Measurements from ENCODE around the gene PRAMEF17.
"Not testable (repeated sequence)": the region's sequence is repeated elsewhere in the genome, so short reads cannot be mapped to it uniquely, and the experiment has no call there.

PRAMEF17 gene, protein sequence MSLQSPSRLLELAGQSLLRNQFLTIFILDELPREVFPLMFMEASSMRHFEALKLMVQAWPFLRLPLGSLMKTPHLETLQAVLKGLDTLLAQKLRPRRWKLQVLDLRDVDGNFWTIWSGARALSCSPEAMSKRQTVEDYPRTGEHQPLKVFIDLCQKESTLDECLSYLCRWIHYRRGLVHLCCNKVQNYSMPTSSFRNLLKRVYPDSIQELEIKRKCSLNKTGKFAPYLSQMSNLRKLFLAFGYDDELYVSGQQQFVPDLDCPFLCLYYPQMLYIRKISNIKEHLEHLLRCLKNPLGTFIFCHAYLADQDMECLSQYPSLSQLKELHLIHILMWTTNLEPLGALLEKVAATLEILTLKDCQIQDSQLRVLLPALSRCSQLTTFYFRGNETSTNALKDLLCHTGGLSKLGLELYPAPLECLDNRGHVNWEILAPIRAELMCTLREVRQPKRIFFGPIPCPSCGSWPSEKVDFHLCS

DNA sequence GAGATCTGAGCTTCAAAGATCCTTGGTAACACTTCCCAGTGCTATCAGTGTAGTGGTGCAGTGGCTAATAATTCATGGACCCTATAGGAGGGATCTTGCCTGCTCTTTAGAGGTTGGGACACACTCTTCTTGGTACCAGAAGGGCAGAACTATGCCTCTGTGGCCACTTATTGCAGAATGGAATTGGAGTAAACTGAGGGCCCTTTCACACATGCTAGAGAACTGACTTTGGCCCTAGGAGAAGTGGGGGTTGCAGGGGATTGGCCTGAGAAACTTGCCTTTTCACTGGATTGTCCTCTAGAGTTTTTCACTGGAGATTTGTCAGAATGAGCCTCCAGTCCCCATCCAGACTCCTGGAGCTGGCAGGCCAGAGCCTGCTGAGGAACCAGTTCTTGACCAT lies at the start of gene PRAMEF17:
Gene PRAMEF17 (plus strand): TSS at position 301 of the 400 bp plus-strand sequence. CDS start 26 bp downstream, at position 327.
- H3K36me3 Mint-ChIP-seq (ENCODE audit: low read depth); H3K27ac Mint-ChIP-seq; H3K9me3 Mint-ChIP-seq; H3K4me3 Mint-ChIP-seq; H3K4me1 Mint-ChIP-seq (ENCODE audit: low read depth); H3K27me3 Mint-ChIP-seq: not testable (repeated sequence)

- H3K9me3 Mint-ChIP-seq; H3K27me3 Mint-ChIP-seq; H3K27ac Mint-ChIP-seq; H3K4me3 Mint-ChIP-seq; H3K4me1 Mint-ChIP-seq (ENCODE audit: low read depth); H3K36me3 Mint-ChIP-seq (ENCODE audit: low read depth): not testable (repeated sequence)
These were observed 46.9 kb upstream of the PRAMEF17 start for GRCh38 chr1:13342496-13342895.

DNA sequence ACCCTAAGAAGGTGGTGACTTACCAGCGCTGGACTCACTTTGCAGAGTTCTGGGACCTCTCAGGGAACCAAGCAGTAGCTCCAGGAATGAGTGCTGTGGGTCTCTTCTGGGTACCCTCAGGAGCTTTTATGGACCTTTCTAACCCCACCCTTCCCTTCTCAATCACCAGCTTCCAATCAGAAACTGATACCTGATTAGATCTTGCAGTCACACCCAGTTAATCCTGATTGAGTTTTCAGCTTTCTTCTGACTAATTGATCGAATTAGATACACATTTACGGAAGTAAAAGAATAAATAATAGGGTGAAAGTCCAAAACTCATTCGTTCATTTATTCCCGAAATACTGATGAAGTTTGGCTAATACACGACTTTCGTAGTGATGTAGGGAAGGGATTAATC lies 42.4 kb upstream of the PRAMEF17 start, which contains the start of gene PRAMEF14:
Gene PRAMEF14 (minus strand): TSS at position 101 of the 400 bp plus-strand sequence. CDS start 1,820 bp downstream, outside the sequence.
- not testable (repeated sequence) for H3K9me3 Mint-ChIP-seq; H3K4me3 Mint-ChIP-seq; H3K4me1 Mint-ChIP-seq (ENCODE audit: low read depth); H3K27ac Mint-ChIP-seq; H3K36me3 Mint-ChIP-seq (ENCODE audit: low read depth); H3K27me3 Mint-ChIP-seq

GRCh38 chr1:13353476-13353875 lies 36.0 kb upstream of the PRAMEF17 start:
- H3K4me1 Mint-ChIP-seq (ENCODE audit: low read depth); H3K36me3 Mint-ChIP-seq (ENCODE audit: low read depth); H3K27me3 Mint-ChIP-seq; H3K4me3 Mint-ChIP-seq; H3K27ac Mint-ChIP-seq; H3K9me3 Mint-ChIP-seq: not testable (repeated sequence)

GRCh38 chr1:13354475-13354874 lies 35.0 kb upstream of the PRAMEF17 start:
- H3K36me3 Mint-ChIP-seq (ENCODE audit: low read depth); H3K9me3 Mint-ChIP-seq; H3K4me3 Mint-ChIP-seq; H3K4me1 Mint-ChIP-seq (ENCODE audit: low read depth); H3K27me3 Mint-ChIP-seq; H3K27ac Mint-ChIP-seq: not testable (repeated sequence)

DNA sequence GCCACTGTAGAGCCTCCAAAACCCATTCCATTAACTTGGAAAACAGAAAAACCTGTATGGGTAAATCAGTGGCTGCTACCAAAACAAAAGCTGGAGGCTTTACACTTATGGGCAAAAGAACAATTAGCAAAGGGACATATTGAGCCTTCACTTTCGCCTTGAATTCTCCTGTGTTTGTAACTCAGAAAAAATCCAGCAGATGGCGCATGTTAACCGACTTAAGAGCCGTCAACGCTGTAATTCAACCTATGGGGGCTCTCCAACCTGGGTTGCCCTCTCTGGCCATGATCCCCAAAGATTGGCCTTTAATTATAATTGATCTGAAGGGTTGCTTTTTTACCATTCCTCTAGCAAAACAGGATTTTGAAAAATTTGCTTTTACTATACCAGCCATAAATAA lies 32.7 kb upstream of the PRAMEF17 start:
- H3K27me3 Mint-ChIP-seq; H3K36me3 Mint-ChIP-seq (ENCODE audit: low read depth); H3K9me3 Mint-ChIP-seq; H3K27ac Mint-ChIP-seq; H3K4me3 Mint-ChIP-seq; H3K4me1 Mint-ChIP-seq (ENCODE audit: low read depth): not testable (repeated sequence)

DNA sequence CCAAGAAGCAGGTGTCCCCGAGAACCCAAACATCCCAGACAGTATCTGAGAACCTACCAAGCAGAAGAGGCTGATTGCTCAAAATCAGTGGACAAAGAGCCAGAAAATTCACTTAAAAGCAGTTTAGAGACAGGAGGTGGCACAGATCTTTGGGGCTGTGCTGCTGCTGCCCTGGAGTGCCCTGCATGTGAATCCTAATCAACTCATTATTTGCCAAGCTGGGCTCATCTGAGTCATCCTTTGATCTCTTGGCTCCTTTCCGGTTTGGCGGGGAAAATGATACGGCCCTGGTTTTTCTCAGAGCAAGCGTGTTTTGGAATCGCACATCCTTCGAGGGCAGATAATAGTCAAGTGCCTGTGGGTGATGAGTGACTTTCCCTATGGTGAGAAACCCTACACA lies 27.1 kb upstream of the PRAMEF17 start:
- H3K9me3 Mint-ChIP-seq; H3K27ac Mint-ChIP-seq; H3K4me3 Mint-ChIP-seq; H3K4me1 Mint-ChIP-seq (ENCODE audit: low read depth); H3K36me3 Mint-ChIP-seq (ENCODE audit: low read depth); H3K27me3 Mint-ChIP-seq: not testable (repeated sequence)

DNA sequence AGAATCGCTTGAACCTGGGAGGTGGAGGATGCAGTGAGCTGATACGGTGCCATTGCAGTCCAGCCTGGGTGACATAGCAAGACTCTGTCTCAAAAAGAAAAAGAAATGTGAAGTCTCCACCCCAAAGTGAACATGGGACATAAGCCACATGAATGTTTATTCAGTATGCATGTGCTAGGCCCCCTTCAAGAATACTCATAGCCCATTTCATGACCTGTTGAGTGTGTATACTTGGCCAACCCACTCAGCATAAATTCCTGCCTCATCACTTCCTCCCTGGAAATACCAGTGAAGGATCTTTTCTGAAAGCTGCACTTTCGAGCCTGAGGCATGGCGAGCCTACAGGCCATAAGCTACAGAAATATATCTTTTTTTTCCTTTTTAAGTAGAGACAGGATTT lies 24.5 kb upstream of the PRAMEF17 start:
- not testable (repeated sequence) for H3K27ac Mint-ChIP-seq; H3K27me3 Mint-ChIP-seq; H3K4me3 Mint-ChIP-seq; H3K9me3 Mint-ChIP-seq; H3K4me1 Mint-ChIP-seq (ENCODE audit: low read depth); H3K36me3 Mint-ChIP-seq (ENCODE audit: low read depth)

DNA sequence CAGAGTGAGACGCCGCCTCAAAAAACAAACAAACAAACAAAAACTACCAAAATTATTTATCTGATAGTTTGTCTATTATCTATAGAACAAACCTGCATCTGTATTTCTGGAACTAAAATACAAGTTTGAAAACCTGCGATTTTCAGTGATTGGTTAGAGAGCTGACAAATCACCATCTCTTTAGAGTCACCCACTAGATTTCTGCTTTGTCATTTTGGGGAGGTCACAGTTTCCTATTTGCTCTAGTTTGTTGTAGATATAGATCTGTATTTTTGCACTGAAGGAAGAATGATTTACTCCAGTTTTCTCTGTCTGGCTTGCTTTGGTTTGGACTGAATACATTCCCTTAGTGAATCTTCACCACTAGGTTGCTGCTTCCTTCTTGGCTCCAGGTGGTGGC lies 22.9 kb upstream of the PRAMEF17 start:
- H3K36me3 Mint-ChIP-seq (ENCODE audit: low read depth), result not testable (repeated sequence)

DNA sequence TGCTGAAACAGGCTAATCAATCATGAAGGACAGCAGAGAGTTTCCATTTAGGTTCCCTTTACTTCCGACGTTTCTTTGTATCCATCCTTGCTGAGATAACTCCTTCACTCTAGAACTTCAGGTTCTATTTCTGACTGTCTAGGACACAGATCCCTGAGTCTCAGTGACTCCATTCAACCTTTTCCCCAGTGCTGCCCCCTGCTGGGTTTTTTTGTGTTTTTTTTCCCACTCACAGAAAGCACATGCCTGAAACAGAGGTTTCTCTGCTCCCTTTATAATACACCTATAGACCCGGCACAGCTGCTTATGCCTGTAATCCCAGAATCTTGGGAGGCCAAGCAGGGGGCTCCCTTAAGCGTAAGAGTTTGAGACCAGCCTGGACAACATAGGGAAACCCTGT lies 20.9 kb upstream of the PRAMEF17 start:
- H3K36me3 Mint-ChIP-seq (ENCODE audit: low read depth); H3K27me3 Mint-ChIP-seq; H3K4me3 Mint-ChIP-seq; H3K9me3 Mint-ChIP-seq; H3K27ac Mint-ChIP-seq; H3K4me1 Mint-ChIP-seq (ENCODE audit: low read depth): not testable (repeated sequence)

More for the DNA sequence above, 22.9 kb upstream of the PRAMEF17 start:
- not testable (repeated sequence) for H3K4me1 Mint-ChIP-seq (ENCODE audit: low read depth); H3K27ac Mint-ChIP-seq; H3K9me3 Mint-ChIP-seq; H3K4me3 Mint-ChIP-seq; H3K27me3 Mint-ChIP-seq

DNA sequence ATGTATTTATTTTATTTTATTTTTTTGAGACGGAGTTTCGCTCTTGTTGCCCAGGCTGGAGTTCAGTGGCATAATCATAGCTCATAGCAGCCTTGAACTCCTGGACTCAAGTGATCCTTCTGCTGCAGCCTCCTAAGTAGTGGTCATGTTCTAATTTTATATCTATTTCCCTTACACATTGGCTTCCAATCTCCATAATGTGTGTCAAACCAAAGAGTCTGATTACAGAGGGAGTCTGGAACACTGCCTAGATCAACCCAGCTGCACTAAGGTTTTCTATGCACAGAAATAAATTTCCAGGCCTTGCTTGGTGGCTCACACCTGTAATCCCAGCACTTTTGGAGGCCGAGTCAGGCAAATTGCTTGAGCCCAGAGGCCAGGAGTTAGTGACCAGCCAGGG lies 10.4 kb upstream of the PRAMEF17 start:
- not testable (repeated sequence) for H3K36me3 Mint-ChIP-seq (ENCODE audit: low read depth); H3K9me3 Mint-ChIP-seq; H3K27me3 Mint-ChIP-seq; H3K27ac Mint-ChIP-seq; H3K4me1 Mint-ChIP-seq (ENCODE audit: low read depth); H3K4me3 Mint-ChIP-seq

DNA sequence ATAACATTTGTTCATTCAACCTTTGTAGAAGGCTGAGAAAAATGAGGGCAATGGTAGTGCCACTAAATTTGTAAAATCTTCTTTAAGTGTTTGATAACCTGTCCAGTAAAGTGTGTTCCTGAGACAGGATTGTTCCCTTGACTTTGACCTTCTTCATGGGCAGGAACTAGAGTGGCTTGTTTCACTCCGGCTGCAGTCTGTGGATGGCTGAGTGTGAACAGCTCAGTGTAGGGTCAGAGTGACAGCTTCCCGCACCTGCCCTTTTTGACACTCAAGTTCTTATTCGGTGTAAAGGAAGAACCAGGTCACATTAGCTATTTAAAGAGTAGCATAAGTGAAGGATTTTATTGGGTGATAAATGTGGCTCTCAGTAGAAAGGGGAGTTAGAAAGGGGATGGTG lies 9.1 kb upstream of the PRAMEF17 start:
- H3K36me3 Mint-ChIP-seq (ENCODE audit: low read depth); H3K27ac Mint-ChIP-seq; H3K9me3 Mint-ChIP-seq; H3K4me3 Mint-ChIP-seq; H3K27me3 Mint-ChIP-seq; H3K4me1 Mint-ChIP-seq (ENCODE audit: low read depth): not testable (repeated sequence)

DNA sequence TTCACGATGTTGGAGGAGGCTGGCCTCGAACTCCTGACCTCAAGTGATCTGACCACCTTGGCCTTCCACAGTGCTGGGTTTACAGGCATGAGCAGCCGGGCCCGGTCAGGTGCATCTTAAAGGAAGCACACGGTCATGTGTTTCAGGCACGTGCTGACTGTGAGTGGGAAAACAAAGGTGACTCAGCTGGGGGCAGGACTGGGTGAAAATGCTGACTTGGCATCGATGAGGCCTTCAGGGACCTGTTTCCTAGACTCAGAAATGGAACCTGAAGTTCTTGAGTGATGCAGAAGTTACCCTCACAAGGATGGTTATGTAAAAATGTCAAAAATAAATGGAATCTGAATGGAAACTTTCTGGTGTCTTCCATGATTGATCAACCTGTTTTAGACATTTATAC lies 3.6 kb downstream of the PRAMEF17 start:
- H3K27ac Mint-ChIP-seq; H3K4me3 Mint-ChIP-seq; H3K36me3 Mint-ChIP-seq (ENCODE audit: low read depth); H3K4me1 Mint-ChIP-seq (ENCODE audit: low read depth); H3K9me3 Mint-ChIP-seq; H3K27me3 Mint-ChIP-seq: not testable (repeated sequence)

GRCh38 chr1:13394761-13395160 lies 5.3 kb downstream of the PRAMEF17 start:
- not testable (repeated sequence) for H3K36me3 Mint-ChIP-seq (ENCODE audit: low read depth); H3K27me3 Mint-ChIP-seq; H3K9me3 Mint-ChIP-seq; H3K27ac Mint-ChIP-seq; H3K4me1 Mint-ChIP-seq (ENCODE audit: low read depth); H3K4me3 Mint-ChIP-seq

- H3K9me3 Mint-ChIP-seq; H3K36me3 Mint-ChIP-seq (ENCODE audit: low read depth); H3K4me1 Mint-ChIP-seq (ENCODE audit: low read depth); H3K27me3 Mint-ChIP-seq; H3K27ac Mint-ChIP-seq; H3K4me3 Mint-ChIP-seq: not testable (repeated sequence)
These were observed 5.9 kb downstream of the PRAMEF17 start for GRCh38 chr1:13395311-13395710.

DNA sequence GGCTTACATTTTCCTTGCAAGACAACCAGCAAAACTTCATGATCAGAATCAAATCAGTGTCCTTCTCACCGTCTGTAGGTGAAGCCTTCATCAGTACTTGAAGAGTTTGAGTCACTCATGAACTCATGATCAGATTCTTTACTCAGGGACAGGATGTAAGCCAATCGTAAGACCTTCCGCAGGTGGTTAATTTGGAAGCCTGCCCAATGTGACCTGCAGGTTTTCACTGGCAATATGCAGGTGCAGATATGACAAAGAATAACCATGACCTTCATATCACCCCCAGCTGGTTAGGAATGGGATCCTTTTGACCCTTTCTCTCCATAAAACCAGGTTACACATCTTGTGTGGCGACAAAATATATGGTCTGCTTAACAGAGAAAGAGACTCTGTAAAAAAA lies 18.4 kb downstream of the PRAMEF17 start:
- no peak overlapping the region for H3K4me3 Mint-ChIP-seq
- H3K4me1 Mint-ChIP-seq (ENCODE audit: low read depth), result no peaks in the 10 kb centered on the region
- H3K27ac Mint-ChIP-seq, result no peak overlapping the region
- H3K9me3 Mint-ChIP-seq, result no peaks in the 10 kb centered on the region
- H3K36me3 Mint-ChIP-seq (ENCODE audit: low read depth), result no peaks in the 10 kb centered on the region
- peaks cover 7% of the 10 kb centered on the region for H3K27me3 Mint-ChIP-seq

Measured in stimulated activated naive CD8-positive, alpha-beta T cell treated with anti-CD3 and anti-CD28 coated beads, Interleukin-15, Interleukin-2, amounts not matched to agents 100 ng/mL and 50 ng/mL, for 24 hours (primary cell).